Ishikawa (cell line): Measurements from ENCODE around the gene ERN1.

Source experiments
- CEBPB ChIP-seq: IDR thresholded peaks from 2 replicates; pipeline ENCODE4 v1.6.1; 2012
- CREB1 ChIP-seq: IDR thresholded peaks from 2 replicates; pipeline ENCODE4 v1.6.1; 2012; ENCODE audit warnings: low read depth
- EGR1 ChIP-seq: IDR thresholded peaks from 2 replicates; pipeline ENCODE4 v1.6.1; 2012
- RAD21 ChIP-seq: IDR thresholded peaks from 2 replicates; pipeline ENCODE4 v1.6.1; 2012; ENCODE audit warnings: low read depth

GRCh38 chr17:64040206-64040605 lies 89.7 kb downstream of the ERN1 start:
- no peak for TF ChIP-seq CEBPB
- TF ChIP-seq EGR1 = no peak
- TF ChIP-seq RAD21 = no peak
- TF ChIP-seq CREB1 = no peak
